Endodermal cell (in vitro differentiated cells): ENCODE results near the gene BPNT1. TPM values are rescaled to one million over a fixed set of nuclear protein-coding genes. Genes with fewer than 3 reads are reported as not detected.

ENCODE experiments used
- DNase-seq: peaks from one replicate; pipeline ENCODE4 v3.0.0-alpha.2; 2017
- H3K27ac ChIP-seq: 2 replicates; pipeline ENCODE4 v1.5.1; 2013; ENCODE audit warnings: mild to moderate bottlenecking, low read depth, low read length, moderate library complexity
- H3K27me3 ChIP-seq: 2 replicates; pipeline ENCODE4 v1.6.1; 2013; ENCODE audit warnings: mild to moderate bottlenecking, low read length, moderate library complexity; ENCODE audit not compliant: insufficient read depth, control insufficient read depth, poor library complexity, severe bottlenecking
- H3K36me3 ChIP-seq: 2 replicates; pipeline ENCODE4 v1.7.0; 2013; ENCODE audit warnings: mild to moderate bottlenecking, low read length, moderate library complexity; ENCODE audit not compliant: control insufficient read depth, insufficient read depth
- H3K4me1 ChIP-seq: one replicate; pipeline ENCODE4 v1.7.0; 2013; ENCODE audit warnings: low read length; ENCODE audit not compliant: control insufficient read depth, insufficient read depth
- H3K4me3 ChIP-seq: 2 replicates; pipeline ENCODE4 v1.5.1; 2013; ENCODE audit warnings: mild to moderate bottlenecking, low read length, moderate library complexity
- H3K9ac ChIP-seq: 2 replicates; pipeline ENCODE4 v1.6.1; 2013; ENCODE audit warnings: mild to moderate bottlenecking, low read length, moderate library complexity; ENCODE audit not compliant: poor library complexity, severe bottlenecking; ENCODE audit errors: extremely low read depth
- H3K9me3 ChIP-seq: 2 replicates; pipeline ENCODE4 v1.6.1; 2013; ENCODE audit warnings: mild to moderate bottlenecking, low read length, moderate library complexity; ENCODE audit not compliant: control insufficient read depth
- H3K27ac Mint-ChIP-seq: 2 replicates; pipeline ENCODE4 v1.8.0; 2020; ENCODE audit warnings: mixed read lengths
- H3K27me3 Mint-ChIP-seq: 2 replicates; pipeline ENCODE4 v1.8.0; 2021; ENCODE audit warnings: mild to moderate bottlenecking, mixed read lengths; ENCODE audit not compliant: insufficient read depth
- H3K36me3 Mint-ChIP-seq: 2 replicates; pipeline ENCODE4 v1.8.0; 2020; ENCODE audit warnings: low read depth, mixed read lengths
- H3K4me1 Mint-ChIP-seq: 2 replicates; pipeline ENCODE4 v1.8.0; 2020; ENCODE audit warnings: mixed read lengths
- H3K4me3 Mint-ChIP-seq: 2 replicates; pipeline ENCODE4 v1.8.0; 2020; ENCODE audit warnings: mild to moderate bottlenecking, moderate library complexity, mixed read lengths
- H3K9me3 Mint-ChIP-seq: 2 replicates; pipeline ENCODE4 v1.8.0; 2020; ENCODE audit warnings: mild to moderate bottlenecking, mixed read lengths
- CTCF ChIP-seq: fragments of 200-600 bp; sonication (generic); conservative IDR thresholded peaks from 2 replicates; pipeline ENCODE4 v1.5.0; 2021; ENCODE audit warnings: antibody characterized with exemption, mild to moderate bottlenecking
- WGBS, 2 experiments: methylation state at CpG; one replicate each; pipeline versions ENCODE4 v1.1.5 to v1.1.7; 2013; ENCODE audit warnings: missing lambda C conversion rate in 2 of 2, mixed read lengths in 1 of 2; ENCODE audit not compliant: insufficient coverage in 1 of 2, insufficient read length in 1 of 2; 5-methylcytosine and 5-hydroxymethylcytosine counted together
- long read RNA-seq, 4 experiments: library from polyadenylated mRNA in 2 of 4; library from RNA in 1 of 4; library from capped mRNA in 1 of 4; stranded (forward) in 3 of 4; unstranded in 1 of 4; transcript quantifications; one replicate each; pipeline ENCODE4 v2.0.0, GENCODE V29; 2020 to 2021; ENCODE audit warnings: inconsistent platforms in 1 of 4
- polyA plus RNA-seq, 2 experiments: library from polyadenylated mRNA; stranded (reverse); fragments of 50-300 nt; gene quantifications; one replicate each; pipeline ENCODE4 v1.2.3, GENCODE V29; 2013
- total RNA-seq, 2 donors: library from RNA; stranded (reverse); fragmentation: NEBNext Ultra II Directional in 1 of 2; extraction: Animal tissue kit (Norgen Biotek cat#: 25700) in 1 of 2; gene quantifications; 2 replicates in 1 of 2; 3 replicates in 1 of 2; pipeline ENCODE4 v1.2.1, GENCODE V29; 2021

Gene BPNT1, protein sequence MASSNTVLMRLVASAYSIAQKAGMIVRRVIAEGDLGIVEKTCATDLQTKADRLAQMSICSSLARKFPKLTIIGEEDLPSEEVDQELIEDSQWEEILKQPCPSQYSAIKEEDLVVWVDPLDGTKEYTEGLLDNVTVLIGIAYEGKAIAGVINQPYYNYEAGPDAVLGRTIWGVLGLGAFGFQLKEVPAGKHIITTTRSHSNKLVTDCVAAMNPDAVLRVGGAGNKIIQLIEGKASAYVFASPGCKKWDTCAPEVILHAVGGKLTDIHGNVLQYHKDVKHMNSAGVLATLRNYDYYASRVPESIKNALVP
- total RNA-seq = 10 to 100 TPM; 13.1 to 15.6 TPM
- polyA plus RNA-seq (2013, experiment 1 of 2) = 17.5 TPM
- 17.6 TPM for polyA plus RNA-seq (2013, experiment 2 of 2)
- long read RNA-seq, experiment 1, partial matches to known transcripts = 0 of 1 reads
- long read RNA-seq, experiment 1, other reads (novel, unspliced or antisense) = 1 of 1 reads
- long read RNA-seq, experiment 2, partial matches to known transcripts = 0 of 4 reads
- long read RNA-seq, experiment 2, other reads (novel, unspliced or antisense) = 0 of 4 reads
- long read RNA-seq, experiment 3, partial matches to known transcripts = 2 of 8 reads
- long read RNA-seq, experiment 3, other reads (novel, unspliced or antisense) = 3 of 8 reads
- long read RNA-seq, experiment 4, partial matches to known transcripts = 0 of 3 reads
- long read RNA-seq, experiment 4, other reads (novel, unspliced or antisense) = 1 of 3 reads

DNA sequence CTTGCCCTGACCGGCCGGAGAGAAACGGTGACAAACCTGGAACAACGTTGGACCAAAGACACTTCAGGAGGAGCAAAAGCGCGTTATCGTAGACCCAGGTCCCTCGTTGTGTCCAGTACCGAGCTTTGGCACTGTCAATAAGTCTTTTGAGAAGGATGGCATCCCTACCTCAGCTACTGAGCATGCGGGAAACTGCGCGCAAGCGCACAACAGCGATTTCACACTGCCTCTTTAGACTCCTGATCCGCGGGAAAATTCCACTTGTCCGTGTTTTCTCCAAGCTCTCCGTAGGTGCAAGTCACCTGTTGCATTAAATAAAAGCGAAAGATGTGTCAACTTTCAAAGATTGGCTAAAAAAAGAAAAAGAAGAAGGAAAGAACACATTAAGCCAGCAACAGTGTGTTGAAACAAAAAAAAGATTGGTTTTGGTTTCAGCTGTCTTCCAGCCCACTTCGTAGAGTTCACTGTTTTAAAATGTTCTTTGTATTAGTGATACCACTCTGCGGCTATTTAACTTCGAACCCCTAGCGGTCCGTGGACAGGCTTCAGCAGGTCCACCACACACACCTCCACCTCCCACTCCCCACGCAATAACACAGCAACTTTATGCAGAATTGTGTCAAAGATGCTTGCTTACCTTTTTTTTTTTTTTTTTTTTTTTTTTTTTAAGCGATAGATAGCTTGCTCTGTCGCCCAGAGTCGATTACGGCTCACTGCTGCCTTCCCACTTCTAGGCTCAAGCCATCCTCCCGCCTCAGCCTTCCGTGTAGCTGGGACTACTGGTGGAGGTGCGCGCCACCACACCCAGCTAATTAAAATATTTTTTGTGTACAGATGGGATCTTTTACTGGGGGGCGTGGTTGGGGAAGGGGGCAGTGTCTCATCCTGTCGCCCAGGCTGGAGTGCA, at the start of gene BPNT1:
TSS of gene BPNT1 (minus strand) at position 139 of the 907 bp plus-strand sequence. CDS start 9,942 bp downstream, outside the sequence.
- H3K4me1 Mint-ChIP-seq = no peaks in the 10 kb centered on the region
- H3K27ac Mint-ChIP-seq = peak within 1 kb of the TSS; percentile 10
- peak within 1 kb of the TSS; percentile 93 for H3K4me3 ChIP-seq

DNA sequence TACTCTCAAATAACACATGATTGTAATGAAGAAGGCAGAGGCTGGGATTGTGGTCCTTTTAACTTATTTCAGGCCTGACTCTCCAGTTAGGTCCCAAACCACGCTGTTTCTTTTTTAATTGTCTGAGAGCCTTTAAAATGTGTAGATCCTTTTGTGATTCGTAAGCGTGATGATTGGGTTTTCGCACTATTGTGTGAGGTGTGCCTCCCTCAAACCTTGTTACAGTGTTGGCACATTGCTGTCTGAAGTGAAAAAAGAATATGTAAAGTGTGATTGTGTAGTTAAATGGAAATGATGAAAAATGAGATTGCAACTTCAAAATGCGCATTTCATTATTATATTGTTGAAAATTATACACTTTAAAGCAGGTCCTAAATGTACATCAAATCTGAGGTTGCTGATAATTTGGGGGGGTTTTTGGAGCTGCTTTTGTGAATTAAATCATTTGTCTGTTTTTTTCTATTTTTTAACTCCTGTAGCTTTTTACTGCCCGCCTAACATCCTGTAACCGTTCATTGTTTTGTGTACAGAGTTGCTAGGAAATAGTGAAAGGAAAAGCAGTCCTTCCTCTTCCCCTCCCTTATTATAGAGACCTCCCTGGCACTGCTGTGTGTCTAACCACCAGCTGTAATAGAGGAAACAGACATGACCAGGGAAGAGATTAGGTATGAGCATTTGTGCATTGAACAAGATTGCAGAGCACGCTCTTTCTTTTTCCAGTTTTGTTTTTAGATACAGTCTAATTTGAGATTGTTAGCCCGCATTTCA, 47.6 kb upstream of the BPNT1 start:
- no peak overlapping the region for H3K4me3 ChIP-seq
- no peak for DNase-seq
- H3K9ac ChIP-seq = no peak overlapping the region
- H3K27ac Mint-ChIP-seq = no peak overlapping the region
- H3K9me3 Mint-ChIP-seq = no peaks in the 10 kb centered on the region
- 96 to 97% methylated on average over 5 to 7 of the region's 9 CpGs for WGBS, 2 experiments
- H3K27me3 Mint-ChIP-seq = no peaks in the 10 kb centered on the region
- H3K4me3 Mint-ChIP-seq = no peak overlapping the region
- H3K36me3 Mint-ChIP-seq = peaks cover 79% of the 10 kb centered on the region
- no peaks in the 10 kb centered on the region for H3K27me3 ChIP-seq
- no peaks in the 10 kb centered on the region for H3K4me1 ChIP-seq
- no peaks in the 10 kb centered on the region for H3K9me3 ChIP-seq
- peaks cover 79% of the 10 kb centered on the region for H3K36me3 ChIP-seq
- H3K27ac ChIP-seq = no peak overlapping the region
- no peaks in the 10 kb centered on the region for H3K4me1 Mint-ChIP-seq
- no peak for TF ChIP-seq CTCF

More for the DNA sequence above, at the start of gene BPNT1:
- no peaks in the 10 kb centered on the region for H3K27me3 ChIP-seq
- no peaks in the 10 kb centered on the region for H3K4me1 ChIP-seq
- Mint-ChIP-seq H3K27me3 (no peaks in the 10 kb centered on the region), H3K36me3 (no peaks in the 10 kb centered on the region), H3K9me3 (no peaks in the 10 kb centered on the region), H3K4me3 (peak within 1 kb of the TSS; percentile 75)
- DNase-seq = peak; percentile 98
- peak within 1 kb of the TSS; percentile 18 for H3K9ac ChIP-seq
- 5 to 11% methylated on average over 16 to 33 of the region's 35 CpGs for WGBS, 2 experiments
- H3K36me3 ChIP-seq = no peaks in the 10 kb centered on the region
- no peak within 1 kb of the TSS for H3K27ac ChIP-seq
- TF ChIP-seq CTCF = peak; percentile 49
- no peaks in the 10 kb centered on the region for H3K9me3 ChIP-seq
